ENCODE data around the gene PRAME.

The PRAME gene

DNA sequence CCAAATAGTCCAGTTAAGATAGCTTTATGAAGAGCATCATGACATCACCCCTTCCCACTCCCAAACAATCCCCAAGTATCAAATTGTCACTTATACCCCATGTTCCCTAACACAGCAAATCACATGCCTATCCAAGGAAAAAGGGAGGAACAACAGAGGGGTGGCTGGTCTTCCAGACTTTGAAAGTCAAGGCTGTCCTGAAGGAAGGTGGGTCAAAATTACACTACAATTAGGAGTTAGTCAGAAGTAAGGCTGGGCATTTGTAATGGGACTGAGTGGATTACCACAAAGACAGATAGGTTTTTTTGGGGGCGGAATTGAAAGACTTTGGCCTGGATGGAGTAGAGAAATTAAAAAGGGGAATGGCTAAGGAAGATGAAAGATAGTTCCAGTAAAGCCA lies 5.9 kb downstream of the PRAME start:
- Histone ChIP-seq H3K4me2 (ENCODE audit: low read depth, low read length, poor library complexity, severe bottlenecking) (no peak overlapping the region), H3K9ac (ENCODE audit: low read depth, low read length, poor library complexity, severe bottlenecking) (no peak overlapping the region), H3K4me1 (ENCODE audit: insufficient read depth, low read length, poor library complexity, severe bottlenecking) (no peaks in the 10 kb centered on the region), H3K9me2 (replicated peaks; ENCODE audit: low read depth, low read length) (no peaks in the 10 kb centered on the region), H3K36me3 (ENCODE audit: insufficient read depth, low read length) (no peaks in the 10 kb centered on the region), H2AFZ (ENCODE audit: low read length) (no peak overlapping the region), H3F3A (ENCODE audit: low read depth) (no peaks in the 10 kb centered on the region), H3K4me3 (ENCODE audit: low read length, poor library complexity, severe bottlenecking) (no peak overlapping the region), H4K20me1 (ENCODE audit: insufficient read depth, low read length, poor library complexity, severe bottlenecking) (no peaks in the 10 kb centered on the region), H3K27me3 (ENCODE audit: insufficient read depth, low read length, poor library complexity, severe bottlenecking) (no peaks in the 10 kb centered on the region), H3K9me3 (ENCODE audit: insufficient read depth, low read depth, low read length) (no peaks in the 10 kb centered on the region), H3K79me2 (ENCODE audit: insufficient read depth, low read length) (no peaks in the 10 kb centered on the region)
- TF ChIP-seq, protein P1, sequence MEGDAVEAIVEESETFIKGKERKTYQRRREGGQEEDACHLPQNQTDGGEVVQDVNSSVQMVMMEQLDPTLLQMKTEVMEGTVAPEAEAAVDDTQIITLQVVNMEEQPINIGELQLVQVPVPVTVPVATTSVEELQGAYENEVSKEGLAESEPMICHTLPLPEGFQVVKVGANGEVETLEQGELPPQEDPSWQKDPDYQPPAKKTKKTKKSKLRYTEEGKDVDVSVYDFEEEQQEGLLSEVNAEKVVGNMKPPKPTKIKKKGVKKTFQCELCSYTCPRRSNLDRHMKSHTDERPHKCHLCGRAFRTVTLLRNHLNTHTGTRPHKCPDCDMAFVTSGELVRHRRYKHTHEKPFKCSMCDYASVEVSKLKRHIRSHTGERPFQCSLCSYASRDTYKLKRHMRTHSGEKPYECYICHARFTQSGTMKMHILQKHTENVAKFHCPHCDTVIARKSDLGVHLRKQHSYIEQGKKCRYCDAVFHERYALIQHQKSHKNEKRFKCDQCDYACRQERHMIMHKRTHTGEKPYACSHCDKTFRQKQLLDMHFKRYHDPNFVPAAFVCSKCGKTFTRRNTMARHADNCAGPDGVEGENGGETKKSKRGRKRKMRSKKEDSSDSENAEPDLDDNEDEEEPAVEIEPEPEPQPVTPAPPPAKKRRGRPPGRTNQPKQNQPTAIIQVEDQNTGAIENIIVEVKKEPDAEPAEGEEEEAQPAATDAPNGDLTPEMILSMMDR (conservative IDR thresholded peaks at IDR 0.05; ENCODE audit: low read length) = no peak
- TF ChIP-seq EZH2phosphoT487 (IDR thresholded peaks at IDR 0.05; ENCODE audit: borderline replicate concordance) = no peak

DNA sequence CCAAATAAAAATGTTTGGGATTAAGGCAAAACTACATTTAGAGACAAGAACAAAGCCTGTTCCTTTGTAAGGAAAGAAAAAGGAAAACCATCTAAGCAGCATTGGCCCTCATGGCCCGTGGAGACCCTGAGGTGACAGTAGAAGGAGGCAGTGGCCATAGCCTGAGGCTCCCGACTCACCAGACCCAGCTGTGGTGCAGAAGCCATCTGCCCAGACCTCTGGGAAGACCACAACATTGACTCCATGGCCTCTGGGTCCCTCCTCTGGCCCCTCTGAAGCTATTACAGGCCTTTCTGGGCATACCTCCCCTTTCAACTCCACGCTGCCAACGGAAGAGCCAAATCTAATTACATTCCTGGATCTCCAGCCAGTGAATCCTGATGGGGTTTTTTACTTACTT lies 6.4 kb downstream of the PRAME start:
- Histone ChIP-seq H3K9me3 (ENCODE audit: insufficient read depth, low read depth, low read length) (no peaks in the 10 kb centered on the region), H3K4me2 (ENCODE audit: low read depth, low read length, poor library complexity, severe bottlenecking) (no peak overlapping the region), H2AFZ (ENCODE audit: low read length) (no peak overlapping the region), H3K27me3 (ENCODE audit: insufficient read depth, low read length, poor library complexity, severe bottlenecking) (no peaks in the 10 kb centered on the region), H4K20me1 (ENCODE audit: insufficient read depth, low read length, poor library complexity, severe bottlenecking) (no peaks in the 10 kb centered on the region), H3K4me1 (ENCODE audit: insufficient read depth, low read length, poor library complexity, severe bottlenecking) (no peaks in the 10 kb centered on the region), H3K9ac (ENCODE audit: low read depth, low read length, poor library complexity, severe bottlenecking) (no peak overlapping the region), H3K9me2 (replicated peaks; ENCODE audit: low read depth, low read length) (no peaks in the 10 kb centered on the region), H3F3A (ENCODE audit: low read depth) (no peaks in the 10 kb centered on the region), H3K4me3 (ENCODE audit: low read length, poor library complexity, severe bottlenecking) (no peak overlapping the region), H3K79me2 (ENCODE audit: insufficient read depth, low read length) (no peaks in the 10 kb centered on the region), H3K36me3 (ENCODE audit: insufficient read depth, low read length) (no peaks in the 10 kb centered on the region)
- no peak for TF ChIP-seq EZH2phosphoT487 (IDR thresholded peaks at IDR 0.05; ENCODE audit: borderline replicate concordance)
- TF ChIP-seq, protein P1 (conservative IDR thresholded peaks at IDR 0.05; ENCODE audit: low read length) = peak; percentile 60

DNA sequence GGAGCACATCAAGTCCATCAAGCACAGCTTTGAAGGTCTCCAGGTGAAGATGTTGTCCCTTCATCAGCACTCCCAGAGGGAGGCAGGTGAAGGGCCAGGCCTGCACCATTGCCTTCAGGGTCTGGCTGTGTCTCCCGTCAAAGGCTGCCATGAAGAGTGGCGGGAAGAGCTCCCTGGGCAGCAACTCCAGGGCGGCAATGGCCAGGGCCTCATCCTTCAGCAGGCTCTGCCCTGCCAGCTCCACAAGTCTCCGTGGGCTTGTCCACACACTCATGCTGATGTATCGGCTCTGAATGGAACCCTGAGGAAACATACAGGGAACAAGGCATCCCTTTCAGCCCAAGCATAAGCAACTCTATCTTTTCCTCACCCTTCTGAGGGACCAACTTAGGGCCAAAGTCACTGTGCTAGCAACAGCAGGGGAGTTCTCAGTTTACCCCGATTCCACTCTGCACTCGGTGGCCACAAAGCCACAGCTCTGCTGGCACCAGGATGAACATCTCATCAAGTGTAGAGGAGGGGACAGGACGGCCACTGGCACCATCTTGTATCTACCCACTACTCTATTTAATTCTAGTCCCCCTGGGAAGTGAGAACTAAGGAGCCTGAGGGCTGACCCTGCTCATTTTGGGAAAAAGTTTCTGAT lies 8.2 kb downstream of the PRAME start:
- H3F3A ChIP-seq (ENCODE audit: low read depth) = no peaks in the 10 kb centered on the region
- no peaks in the 10 kb centered on the region for H3K4me1 ChIP-seq (ENCODE audit: insufficient read depth, low read length, poor library complexity, severe bottlenecking)
- no peak overlapping the region for H3K4me3 ChIP-seq (ENCODE audit: low read length, poor library complexity, severe bottlenecking)
- H3K9me2 ChIP-seq (replicated peaks; ENCODE audit: low read depth, low read length) = no peaks in the 10 kb centered on the region
- H3K27me3 ChIP-seq (ENCODE audit: insufficient read depth, low read length, poor library complexity, severe bottlenecking) = no peaks in the 10 kb centered on the region
- no peaks in the 10 kb centered on the region for H4K20me1 ChIP-seq (ENCODE audit: insufficient read depth, low read length, poor library complexity, severe bottlenecking)
- no peak overlapping the region for H2AFZ ChIP-seq (ENCODE audit: low read length)
- TF ChIP-seq, protein P1 (conservative IDR thresholded peaks at IDR 0.05; ENCODE audit: low read length) = no peak
- no peak for TF ChIP-seq EZH2phosphoT487 (IDR thresholded peaks at IDR 0.05; ENCODE audit: borderline replicate concordance)
- H3K36me3 ChIP-seq (ENCODE audit: insufficient read depth, low read length) = no peaks in the 10 kb centered on the region
- H3K9me3 ChIP-seq (ENCODE audit: insufficient read depth, low read depth, low read length) = no peaks in the 10 kb centered on the region
- H3K4me2 ChIP-seq (ENCODE audit: low read depth, low read length, poor library complexity, severe bottlenecking) = no peak overlapping the region
- H3K9ac ChIP-seq (ENCODE audit: low read depth, low read length, poor library complexity, severe bottlenecking) = no peak overlapping the region
- no peaks in the 10 kb centered on the region for H3K79me2 ChIP-seq (ENCODE audit: insufficient read depth, low read length)
